Measurements from ENCODE around the gene PTH2.

PTH2 gene

GRCh38 chr19:49447485-49448431 is 24.5 kb upstream of the PTH2 start:
- DNase-seq = no peak

- no peak for DNase-seq
These were observed 22.8 kb upstream of the PTH2 start for GRCh38 chr19:49445997-49446396.

GRCh38 chr19:49444100-49444700 is 21.0 kb upstream of the PTH2 start:
- peak; percentile 30 for DNase-seq

GRCh38 chr19:49443366-49444099 is 20.3 kb upstream of the PTH2 start:
- DNase-seq = peak; percentile 97

GRCh38 chr19:49442771-49443365 is 19.6 kb upstream of the PTH2 start:
- DNase-seq = peak; percentile 87

- no peak for DNase-seq
These were observed 19.1 kb upstream of the PTH2 start for GRCh38 chr19:49442354-49442753.

GRCh38 chr19:49441960-49442350 is 18.7 kb upstream of the PTH2 start:
- DNase-seq = no peak

- DNase-seq = no peak
These were observed 18.1 kb upstream of the PTH2 start, which contains the start of gene SLC17A7 for GRCh38 chr19:49441210-49441959. Gene SLC17A7, minus strand, starts transcription at chr19:49441527. Its CDS starts 148 bp downstream, at chr19:49441379.

- no peak for DNase-seq
These were observed 17.4 kb upstream of the PTH2 start for GRCh38 chr19:49440439-49441209.

GRCh38 chr19:49439836-49440235 is 16.6 kb upstream of the PTH2 start:
- DNase-seq = no peak

GRCh38 chr19:49438261-49438660 is 15.0 kb upstream of the PTH2 start:
- no peak for DNase-seq

- no peak for DNase-seq
These were observed 14.0 kb upstream of the PTH2 start for GRCh38 chr19:49437231-49437630.

GRCh38 chr19:49436381-49437017 is 13.3 kb upstream of the PTH2 start:
- DNase-seq = peak; percentile 46

- DNase-seq = no peak
These were observed 12.4 kb upstream of the PTH2 start for GRCh38 chr19:49435670-49436069.

GRCh38 chr19:49434907-49435583 is 11.8 kb upstream of the PTH2 start:
- DNase-seq = no peak

- no peak for DNase-seq
These were observed 10.1 kb upstream of the PTH2 start for GRCh38 chr19:49433240-49433901.

- DNase-seq = no peak
These were observed 9.2 kb upstream of the PTH2 start for GRCh38 chr19:49432141-49433073.

GRCh38 chr19:49431330-49431749 is 8.1 kb upstream of the PTH2 start:
- no peak for DNase-seq

Data from OCI-M1 (cell line).